ENCODE data around the gene DPP10.

The DPP10 gene

GRCh38 chr2:114925296-114926255 lies 483.1 kb downstream of the DPP10 start:
- H3K36me3 ChIP-seq (ENCODE audit: control insufficient read depth, insufficient read depth, low read length, severe bottlenecking): no peaks in the 10 kb centered on the region
- DNase-seq (ENCODE audit: low read depth): no peak
- H3K4me3 ChIP-seq (ENCODE audit: low read length): no peak overlapping the region
- H3K4me1 ChIP-seq (ENCODE audit: control insufficient read depth, insufficient read depth, low read length): no peaks in the 10 kb centered on the region
- H3K9ac ChIP-seq (ENCODE audit: low read length): no peak overlapping the region
- no peaks in the 10 kb centered on the region for H3K27me3 ChIP-seq (replicated peaks; ENCODE audit: control insufficient read depth, insufficient read depth, low read length)
- H3K9me3 ChIP-seq (ENCODE audit: control insufficient read depth, low read length): no peaks in the 10 kb centered on the region

- no peak overlapping the region for H3K4me3 ChIP-seq (ENCODE audit: low read length)
- no peak for DNase-seq (ENCODE audit: low read depth)
- H3K27me3 ChIP-seq (replicated peaks; ENCODE audit: control insufficient read depth, insufficient read depth, low read length): no peaks in the 10 kb centered on the region
- no peaks in the 10 kb centered on the region for H3K4me1 ChIP-seq (ENCODE audit: control insufficient read depth, insufficient read depth, low read length)
- no peaks in the 10 kb centered on the region for H3K9me3 ChIP-seq (ENCODE audit: control insufficient read depth, low read length)
- no peak overlapping the region for H3K9ac ChIP-seq (ENCODE audit: low read length)
- no peaks in the 10 kb centered on the region for H3K36me3 ChIP-seq (ENCODE audit: control insufficient read depth, insufficient read depth, low read length, severe bottlenecking)
Measured at GRCh38 chr2:114926303-114926702, 483.9 kb downstream of the DPP10 start.

GRCh38 chr2:114929225-114929624 lies 486.8 kb downstream of the DPP10 start:
- Histone ChIP-seq H3K27me3 (replicated peaks; ENCODE audit: control insufficient read depth, insufficient read depth, low read length) (no peaks in the 10 kb centered on the region), H3K4me1 (ENCODE audit: control insufficient read depth, insufficient read depth, low read length) (no peaks in the 10 kb centered on the region), H3K9me3 (ENCODE audit: control insufficient read depth, low read length) (no peaks in the 10 kb centered on the region), H3K4me3 (ENCODE audit: low read length) (no peak overlapping the region), H3K36me3 (ENCODE audit: control insufficient read depth, insufficient read depth, low read length, severe bottlenecking) (no peaks in the 10 kb centered on the region), H3K9ac (ENCODE audit: low read length) (no peak overlapping the region)
- no peak for DNase-seq (ENCODE audit: low read depth)

DNA sequence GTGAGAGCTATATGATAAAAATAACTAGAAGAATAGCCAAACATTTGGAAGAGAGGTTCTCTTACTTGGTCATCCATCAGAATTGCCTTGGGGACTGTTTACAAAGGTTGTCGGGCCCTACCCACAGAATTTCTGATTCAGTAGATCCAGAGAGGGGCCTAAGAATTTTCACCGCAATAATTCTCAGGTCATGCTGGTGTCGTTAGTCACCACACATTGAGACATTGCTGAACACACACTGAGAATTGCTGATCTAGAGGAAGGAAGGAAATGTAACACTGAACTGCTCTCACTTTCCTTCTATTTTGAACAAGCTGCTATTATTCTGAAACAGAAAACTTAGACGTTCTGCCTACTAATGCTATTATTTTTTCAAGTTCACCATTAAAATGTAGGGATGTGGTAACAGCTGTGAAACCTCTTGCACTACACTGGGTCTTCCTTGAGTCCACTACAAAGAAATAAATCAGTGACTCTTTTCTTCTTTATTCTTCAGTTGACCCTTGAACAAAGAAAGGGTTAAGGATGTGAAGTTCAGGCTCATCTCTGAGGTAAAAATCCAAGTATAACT lies 491.3 kb downstream of the DPP10 start:
- no peaks in the 10 kb centered on the region for H3K27me3 ChIP-seq (replicated peaks; ENCODE audit: control insufficient read depth, insufficient read depth, low read length)

DNA sequence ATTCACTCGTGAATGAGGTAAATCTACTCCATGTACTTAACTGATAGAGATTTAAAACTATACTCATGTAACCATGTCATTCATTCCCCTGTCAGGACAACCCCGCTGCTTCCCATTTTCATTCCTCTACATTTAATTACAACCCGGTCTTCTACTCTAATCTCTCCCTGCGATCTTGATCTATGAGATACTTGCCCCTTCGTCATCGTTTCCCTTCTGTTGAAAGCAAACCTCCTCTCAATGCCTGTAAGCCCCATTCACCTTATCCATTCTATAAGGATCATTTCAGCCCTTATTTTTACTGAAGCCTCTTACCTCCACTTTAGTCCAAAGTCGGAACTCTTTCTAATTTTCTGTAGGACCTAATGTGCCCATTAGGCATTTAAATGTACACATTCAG lies 492.6 kb downstream of the DPP10 start:
- Histone ChIP-seq H3K4me1 (ENCODE audit: control insufficient read depth, insufficient read depth, low read length) (no peaks in the 10 kb centered on the region), H3K27me3 (replicated peaks; ENCODE audit: control insufficient read depth, insufficient read depth, low read length) (no peaks in the 10 kb centered on the region), H3K9ac (ENCODE audit: low read length) (no peak overlapping the region), H3K4me3 (ENCODE audit: low read length) (no peak overlapping the region), H3K36me3 (ENCODE audit: control insufficient read depth, insufficient read depth, low read length, severe bottlenecking) (no peaks in the 10 kb centered on the region), H3K9me3 (ENCODE audit: control insufficient read depth, low read length) (no peaks in the 10 kb centered on the region)
- no peak for DNase-seq (ENCODE audit: low read depth)

More for the DNA sequence above, 491.3 kb downstream of the DPP10 start:
- Histone ChIP-seq H3K36me3 (ENCODE audit: control insufficient read depth, insufficient read depth, low read length, severe bottlenecking) (no peaks in the 10 kb centered on the region), H3K9me3 (ENCODE audit: control insufficient read depth, low read length) (no peaks in the 10 kb centered on the region), H3K4me3 (ENCODE audit: low read length) (no peak overlapping the region), H3K9ac (ENCODE audit: low read length) (no peak overlapping the region), H3K4me1 (ENCODE audit: control insufficient read depth, insufficient read depth, low read length) (no peaks in the 10 kb centered on the region)
- DNase-seq (ENCODE audit: low read depth): no peak

DNA sequence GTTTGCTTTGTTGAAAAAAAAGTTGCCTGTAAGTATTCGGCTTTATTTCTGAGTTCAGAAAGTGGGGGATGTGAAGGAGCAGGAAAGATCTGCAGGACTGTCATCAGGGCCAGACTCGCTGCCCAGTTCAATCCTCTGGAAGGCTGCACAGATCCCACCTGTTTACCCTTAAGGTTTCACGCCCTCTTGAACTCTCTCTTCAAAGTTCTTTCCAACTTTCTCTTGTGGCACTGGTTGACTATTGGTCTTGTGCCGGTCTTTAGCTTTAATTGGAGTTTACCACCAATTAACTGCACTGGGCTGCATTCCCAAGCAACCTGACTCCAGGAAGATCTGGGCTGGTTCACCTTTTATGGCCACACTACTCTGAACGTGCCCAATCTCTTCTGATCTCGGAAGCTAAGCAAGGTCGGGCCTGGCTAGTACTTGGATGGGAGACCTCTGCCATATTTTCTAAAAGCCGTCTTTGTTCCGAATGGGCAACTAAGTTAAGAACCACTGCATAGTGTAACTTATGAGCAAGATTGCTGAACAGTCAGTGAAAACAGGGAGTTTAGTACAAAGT lies 495.0 kb downstream of the DPP10 start:
- no peak overlapping the region for H3K4me3 ChIP-seq (ENCODE audit: low read length)
- H3K9ac ChIP-seq (ENCODE audit: low read length): no peak overlapping the region
- DNase-seq (ENCODE audit: low read depth): no peak
- no peaks in the 10 kb centered on the region for H3K27me3 ChIP-seq (replicated peaks; ENCODE audit: control insufficient read depth, insufficient read depth, low read length)
- no peaks in the 10 kb centered on the region for H3K9me3 ChIP-seq (ENCODE audit: control insufficient read depth, low read length)
- H3K36me3 ChIP-seq (ENCODE audit: control insufficient read depth, insufficient read depth, low read length, severe bottlenecking): no peaks in the 10 kb centered on the region
- H3K4me1 ChIP-seq (ENCODE audit: control insufficient read depth, insufficient read depth, low read length): no peaks in the 10 kb centered on the region

DNA sequence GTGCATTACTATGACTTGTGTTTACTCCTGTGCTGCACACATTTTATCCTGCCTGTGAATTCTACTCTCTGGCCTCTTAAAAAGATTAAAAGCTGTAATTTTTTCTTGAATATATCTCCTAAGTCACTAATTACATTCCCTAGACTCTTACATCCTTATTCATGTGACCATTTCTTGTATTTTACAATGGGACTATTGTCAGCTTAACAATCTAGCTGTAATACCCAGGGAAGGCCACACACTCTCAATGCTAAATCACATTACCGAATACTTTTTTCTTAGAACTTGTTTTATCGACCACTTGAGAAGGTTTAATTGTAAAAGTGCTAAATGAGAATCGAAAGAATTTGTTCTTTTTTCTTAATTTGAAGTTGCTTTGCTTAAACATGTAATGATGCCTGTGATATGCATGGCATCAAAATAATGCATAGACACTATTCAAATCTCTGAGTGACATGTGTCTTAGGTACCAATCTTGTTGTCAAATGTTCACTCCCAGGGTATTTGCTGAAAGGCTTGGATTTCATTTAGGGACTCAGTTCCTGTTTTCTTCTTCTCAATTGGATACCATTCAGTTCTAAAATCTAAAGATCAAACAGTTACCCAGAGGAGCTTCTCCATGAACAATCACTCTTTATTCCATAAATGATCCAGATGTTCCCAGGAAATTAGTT lies 498.5 kb downstream of the DPP10 start:
- no peak overlapping the region for H3K4me3 ChIP-seq (ENCODE audit: low read length)
- DNase-seq (ENCODE audit: low read depth): no peak

DNA sequence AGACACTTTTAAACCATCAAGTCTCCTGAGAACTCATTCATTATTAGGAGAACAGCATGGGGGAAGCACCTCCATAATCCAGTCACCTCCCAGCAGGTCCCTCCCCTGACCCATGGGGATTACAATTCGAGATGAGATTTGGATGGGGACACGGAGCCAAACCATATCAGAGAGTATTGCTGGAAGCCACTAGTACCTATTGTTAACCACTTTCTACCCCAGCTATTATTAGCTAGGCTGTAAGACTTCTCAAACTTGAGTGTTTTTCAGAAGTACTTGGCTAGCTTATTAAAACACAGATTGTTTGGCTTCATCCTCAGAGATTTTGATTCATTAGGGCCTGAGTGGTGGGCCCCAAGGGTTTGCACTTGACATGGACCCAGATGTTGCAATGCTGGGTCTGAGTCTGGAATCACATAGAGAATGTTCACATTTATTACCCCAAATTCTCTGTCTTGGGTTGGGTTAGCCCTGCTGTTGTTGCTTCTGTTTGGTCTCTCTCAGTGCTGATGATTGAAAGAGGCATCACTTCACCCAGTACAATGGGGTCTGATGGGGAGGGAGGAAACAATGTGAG lies 506.9 kb downstream of the DPP10 start:
- Histone ChIP-seq H3K9ac (ENCODE audit: low read length) (no peak overlapping the region), H3K27me3 (replicated peaks; ENCODE audit: control insufficient read depth, insufficient read depth, low read length) (no peaks in the 10 kb centered on the region), H3K4me1 (ENCODE audit: control insufficient read depth, insufficient read depth, low read length) (no peaks in the 10 kb centered on the region), H3K9me3 (ENCODE audit: control insufficient read depth, low read length) (peaks cover 3% of the 10 kb centered on the region), H3K4me3 (ENCODE audit: low read length) (no peak overlapping the region), H3K36me3 (ENCODE audit: control insufficient read depth, insufficient read depth, low read length, severe bottlenecking) (no peaks in the 10 kb centered on the region)
- no peak for DNase-seq (ENCODE audit: low read depth)

More for the DNA sequence above, 498.5 kb downstream of the DPP10 start:
- Histone ChIP-seq H3K36me3 (ENCODE audit: control insufficient read depth, insufficient read depth, low read length, severe bottlenecking) (no peaks in the 10 kb centered on the region), H3K27me3 (replicated peaks; ENCODE audit: control insufficient read depth, insufficient read depth, low read length) (no peaks in the 10 kb centered on the region), H3K4me1 (ENCODE audit: control insufficient read depth, insufficient read depth, low read length) (no peaks in the 10 kb centered on the region), H3K9ac (ENCODE audit: low read length) (no peak overlapping the region), H3K9me3 (ENCODE audit: control insufficient read depth, low read length) (no peaks in the 10 kb centered on the region)

GRCh38 chr2:114960389-114960788 lies 517.9 kb downstream of the DPP10 start:
- Histone ChIP-seq H3K9me3 (ENCODE audit: control insufficient read depth, low read length) (peaks cover 5% of the 10 kb centered on the region), H3K27me3 (replicated peaks; ENCODE audit: control insufficient read depth, insufficient read depth, low read length) (no peaks in the 10 kb centered on the region), H3K4me1 (ENCODE audit: control insufficient read depth, insufficient read depth, low read length) (no peaks in the 10 kb centered on the region), H3K4me3 (ENCODE audit: low read length) (no peak overlapping the region), H3K9ac (ENCODE audit: low read length) (no peak overlapping the region), H3K36me3 (ENCODE audit: control insufficient read depth, insufficient read depth, low read length, severe bottlenecking) (no peaks in the 10 kb centered on the region)
- DNase-seq (ENCODE audit: low read depth): no peak

DNA sequence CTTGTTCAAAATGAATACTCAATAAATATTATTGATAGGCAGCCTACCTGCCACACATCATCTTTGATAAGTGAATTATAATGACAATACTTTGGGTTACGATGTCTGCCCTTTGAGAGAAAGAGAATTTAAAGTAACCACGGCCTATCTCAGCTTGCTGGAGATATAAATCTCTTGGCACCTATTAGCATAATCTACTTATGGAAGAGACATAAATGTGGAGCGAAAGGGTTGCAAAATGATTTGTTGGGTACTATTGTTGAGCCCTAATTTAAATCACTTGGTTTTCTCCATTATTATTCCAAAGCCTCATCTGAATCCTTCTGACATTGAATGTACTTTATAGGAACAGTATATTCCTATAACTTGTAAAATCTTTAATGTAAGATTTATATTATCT lies 520.1 kb downstream of the DPP10 start:
- Histone ChIP-seq H3K27me3 (replicated peaks; ENCODE audit: control insufficient read depth, insufficient read depth, low read length) (no peaks in the 10 kb centered on the region), H3K9me3 (ENCODE audit: control insufficient read depth, low read length) (no peaks in the 10 kb centered on the region), H3K9ac (ENCODE audit: low read length) (no peak overlapping the region), H3K4me3 (ENCODE audit: low read length) (no peak overlapping the region), H3K4me1 (ENCODE audit: control insufficient read depth, insufficient read depth, low read length) (no peaks in the 10 kb centered on the region), H3K36me3 (ENCODE audit: control insufficient read depth, insufficient read depth, low read length, severe bottlenecking) (no peaks in the 10 kb centered on the region)
- DNase-seq (ENCODE audit: low read depth): no peak
